NCI-H2196 (cell line): ENCODE measurements around the gene EPG5.
"Not testable (repeated sequence)": the region's sequence is repeated elsewhere in the genome, so short reads cannot be mapped to it uniquely, and the experiment has no call there.

Experiments used
- DNase-seq: peaks from one replicate; lab custom pipeline; 2025; ENCODE audit not compliant: unreplicated experiment; lab: John Stamatoyannopoulos, UW

Gene EPG5

DNA sequence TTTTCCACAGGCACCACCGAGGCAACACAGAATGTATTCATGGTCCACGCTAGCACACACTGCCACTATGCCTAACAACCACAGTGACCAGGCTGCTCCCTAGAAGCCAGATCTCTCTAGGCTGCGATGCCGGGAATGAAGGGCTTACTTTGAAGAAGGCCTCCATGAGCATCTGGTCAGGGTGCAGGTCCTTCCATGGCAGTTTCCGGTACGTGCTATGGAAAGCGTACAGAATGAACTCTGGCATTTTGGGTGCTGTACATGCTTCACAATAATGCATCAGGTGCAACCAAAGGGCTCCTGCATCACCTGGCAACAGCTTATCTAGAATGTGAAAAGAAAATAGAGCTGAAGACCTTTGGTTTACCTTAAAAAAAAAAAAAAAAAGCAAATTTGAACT lies 96.7 kb downstream of the EPG5 start:
- DNase-seq: no peak

DNA sequence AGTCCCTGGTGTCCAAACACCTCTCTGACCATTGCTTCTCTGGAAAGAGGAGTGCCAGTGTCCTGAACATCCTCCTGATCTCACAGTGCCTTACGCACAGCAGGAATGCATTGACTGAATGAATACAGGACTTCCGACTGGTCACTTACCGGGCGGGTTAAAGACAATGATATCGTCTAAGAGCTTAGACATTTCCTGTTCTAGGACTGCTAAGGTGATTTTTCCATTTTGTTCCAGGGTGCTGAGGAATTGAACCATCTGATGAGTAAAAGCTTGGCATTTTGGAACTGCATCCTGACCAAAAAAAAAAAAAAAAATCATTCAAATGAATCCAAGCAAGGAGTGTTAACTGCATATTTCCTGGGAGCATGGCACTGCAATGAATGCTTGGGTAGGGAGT lies 101.7 kb downstream of the EPG5 start:
- DNase-seq: no peak

DNA sequence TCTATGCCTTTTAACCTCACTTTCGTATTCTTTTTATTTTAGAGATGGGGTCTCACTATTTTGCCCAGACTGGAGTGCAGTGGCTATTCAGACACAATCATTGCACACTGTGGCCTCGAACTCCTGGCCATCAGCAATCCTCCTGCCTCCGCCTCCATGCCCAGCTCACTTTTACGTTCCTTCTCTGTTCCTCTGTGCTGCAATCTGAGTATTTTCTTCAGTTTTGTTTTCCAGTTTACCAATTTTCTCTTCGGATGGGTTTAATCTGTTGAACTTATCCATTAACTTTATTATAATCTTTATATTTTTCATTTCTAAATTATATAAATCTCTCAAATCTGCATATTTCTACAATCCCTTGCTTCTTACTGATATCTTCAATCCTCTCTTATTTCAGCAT lies 103.0 kb downstream of the EPG5 start:
- DNase-seq: no peak

DNA sequence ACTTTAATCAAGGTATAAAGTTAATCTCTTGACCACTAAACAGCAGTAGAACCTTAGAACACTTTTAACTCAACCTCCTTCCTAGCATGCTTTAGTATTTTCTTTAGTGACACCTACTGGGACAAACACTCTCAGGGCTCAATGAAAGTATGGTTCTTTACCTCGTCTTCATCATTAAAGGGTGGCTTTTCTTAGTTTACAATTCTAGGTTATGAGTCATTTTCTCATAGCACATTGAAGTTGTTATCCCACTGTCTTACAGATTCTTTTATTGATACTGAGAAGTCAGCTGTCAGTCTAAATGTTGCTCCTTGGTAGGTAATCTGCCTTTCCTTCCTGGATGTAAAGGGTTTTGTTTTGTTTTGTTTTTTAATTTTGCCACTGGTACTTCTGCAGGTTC lies 103.7 kb downstream of the EPG5 start:
- no peak for DNase-seq

DNA sequence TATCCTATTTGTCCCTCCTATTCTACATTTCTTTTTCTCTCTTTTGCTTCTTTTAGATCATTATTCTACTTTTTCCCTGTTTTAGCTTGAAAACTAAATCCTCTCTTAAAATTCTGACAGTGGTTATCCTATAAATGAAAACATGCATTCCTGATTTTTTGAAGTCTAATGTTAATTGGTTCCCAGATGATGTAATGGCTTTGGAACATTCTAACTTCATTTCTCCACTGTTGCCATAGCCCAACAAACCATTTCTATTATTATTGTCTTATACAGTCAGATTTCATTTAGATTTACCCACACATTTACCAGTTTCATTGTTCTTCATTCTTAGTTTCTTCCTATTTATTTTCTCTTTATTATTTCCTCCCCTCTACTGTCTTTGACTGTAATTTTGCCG lies 105.2 kb downstream of the EPG5 start:
- DNase-seq: no peak

DNA sequence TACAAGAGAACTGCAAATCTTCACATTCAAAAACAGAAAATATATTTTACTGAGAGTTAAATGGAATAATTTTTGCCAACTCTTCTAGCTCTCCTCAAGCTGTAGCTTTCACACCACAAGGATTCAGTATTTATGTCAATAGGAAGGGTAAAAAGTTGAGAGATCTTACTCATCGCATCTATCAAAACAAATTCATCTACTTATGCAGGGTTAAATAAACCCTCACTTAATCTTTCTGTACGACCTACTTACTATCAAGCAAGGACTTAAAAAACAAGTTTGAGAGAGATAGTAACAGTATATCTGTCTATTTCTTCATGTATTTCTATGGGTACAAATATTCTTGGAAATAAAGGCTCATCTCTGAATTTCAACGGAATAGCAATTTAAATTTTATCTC lies 106.2 kb downstream of the EPG5 start:
- DNase-seq: no peak

DNA sequence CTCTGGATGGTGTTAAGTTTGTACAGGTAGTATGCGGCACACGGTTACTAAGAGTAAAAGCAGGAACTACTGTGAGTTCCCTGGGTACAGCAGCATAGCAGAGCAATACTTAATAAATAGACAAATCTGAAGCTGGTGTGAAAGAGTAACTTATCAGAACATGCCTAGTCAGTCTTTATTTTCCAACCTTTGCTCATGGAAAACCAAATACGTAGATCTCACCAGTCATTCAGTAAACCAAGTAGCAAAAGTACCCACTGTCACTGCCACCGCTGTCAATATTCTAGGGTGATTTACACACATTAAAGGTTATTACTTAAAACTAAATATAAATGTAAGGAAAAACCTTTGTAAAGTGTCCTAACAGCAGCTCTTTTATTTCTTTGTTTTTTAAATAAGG lies 106.6 kb downstream of the EPG5 start:
- no peak for DNase-seq

DNA sequence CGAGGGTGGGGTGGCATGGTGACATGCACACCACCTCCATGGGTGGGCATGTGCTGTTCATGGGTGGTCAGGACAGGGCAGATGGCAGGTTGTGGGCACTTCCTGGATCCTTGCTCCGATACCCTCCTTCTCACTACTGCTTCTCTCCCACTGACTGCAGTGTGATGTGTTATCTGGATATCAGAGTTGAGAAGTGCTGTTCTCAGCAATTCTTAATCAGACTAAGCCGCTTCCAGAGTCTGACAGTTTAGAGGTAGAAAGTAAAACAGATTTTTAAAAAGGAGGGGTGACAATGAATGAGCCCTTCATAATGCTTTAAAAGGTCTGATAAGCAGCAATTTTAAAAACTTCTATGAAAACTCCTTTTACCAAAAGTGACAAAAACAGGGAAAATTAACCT lies 107.8 kb downstream of the EPG5 start:
- no peak for DNase-seq

DNA sequence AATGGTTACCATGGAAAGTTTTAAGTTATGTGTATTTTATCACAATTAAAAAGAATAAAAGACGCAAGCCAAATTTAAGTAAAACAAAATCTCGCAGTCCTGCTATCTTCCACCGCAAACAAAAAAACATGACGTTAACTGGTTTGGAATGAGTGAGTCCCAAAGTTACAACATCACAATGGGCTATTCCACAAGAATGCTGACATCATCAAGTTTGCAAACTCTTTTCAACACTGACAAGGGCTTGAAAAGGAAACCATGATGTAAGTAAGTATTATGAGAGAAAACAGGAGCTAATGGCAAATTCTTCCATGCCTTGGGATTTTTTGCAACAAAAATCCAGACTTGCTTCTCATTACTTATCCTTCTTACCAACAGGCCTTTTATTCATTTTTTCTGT lies 110.6 kb downstream of the EPG5 start:
- DNase-seq: no peak

DNA sequence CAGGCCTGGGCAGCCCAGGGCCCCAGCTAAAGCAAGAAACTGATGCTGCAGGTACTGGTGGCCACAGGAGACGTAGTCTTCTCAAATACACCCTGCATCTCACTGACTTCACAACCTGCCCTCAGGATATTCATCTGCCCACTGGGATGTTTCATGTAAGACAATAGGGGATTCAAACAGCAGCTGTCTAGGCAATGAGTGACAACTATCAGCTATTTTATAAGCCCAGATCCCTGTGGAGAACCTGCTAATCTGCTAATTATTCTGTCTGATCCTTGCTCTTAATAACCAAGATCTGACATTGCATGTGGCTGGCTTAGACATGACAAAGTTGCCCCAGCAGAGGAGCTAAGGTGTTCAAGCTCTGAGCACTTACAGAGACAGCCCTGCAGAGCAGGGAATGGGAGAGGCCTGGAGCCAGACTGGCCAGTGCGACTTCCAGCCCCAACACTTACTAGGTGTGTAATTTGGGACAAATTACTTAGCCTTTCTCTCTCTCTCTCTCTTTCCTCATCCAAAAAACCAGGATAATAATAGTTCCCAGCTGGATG lies 113.0 kb downstream of the EPG5 start:
- no peak for DNase-seq

DNA sequence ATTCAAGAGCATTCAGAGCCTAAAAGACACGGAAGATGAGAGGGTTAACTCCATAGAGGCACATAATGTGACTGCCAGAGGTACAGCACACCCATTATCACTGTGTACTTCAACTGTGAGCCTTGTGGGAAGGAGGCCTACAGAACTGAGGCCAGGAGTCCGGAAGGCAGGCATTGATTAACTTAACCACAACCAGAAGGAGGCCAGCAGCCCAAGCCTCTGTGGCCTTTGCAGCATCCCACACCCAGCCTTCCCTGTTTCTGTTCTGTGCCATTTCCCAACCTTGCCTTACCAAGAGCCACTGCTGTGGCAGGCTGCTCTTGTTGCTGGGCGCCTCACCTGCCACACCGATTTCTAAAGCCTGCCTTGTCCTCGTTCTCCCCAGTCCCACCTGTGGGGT lies 114.5 kb downstream of the EPG5 start:
- DNase-seq: no peak

DNA sequence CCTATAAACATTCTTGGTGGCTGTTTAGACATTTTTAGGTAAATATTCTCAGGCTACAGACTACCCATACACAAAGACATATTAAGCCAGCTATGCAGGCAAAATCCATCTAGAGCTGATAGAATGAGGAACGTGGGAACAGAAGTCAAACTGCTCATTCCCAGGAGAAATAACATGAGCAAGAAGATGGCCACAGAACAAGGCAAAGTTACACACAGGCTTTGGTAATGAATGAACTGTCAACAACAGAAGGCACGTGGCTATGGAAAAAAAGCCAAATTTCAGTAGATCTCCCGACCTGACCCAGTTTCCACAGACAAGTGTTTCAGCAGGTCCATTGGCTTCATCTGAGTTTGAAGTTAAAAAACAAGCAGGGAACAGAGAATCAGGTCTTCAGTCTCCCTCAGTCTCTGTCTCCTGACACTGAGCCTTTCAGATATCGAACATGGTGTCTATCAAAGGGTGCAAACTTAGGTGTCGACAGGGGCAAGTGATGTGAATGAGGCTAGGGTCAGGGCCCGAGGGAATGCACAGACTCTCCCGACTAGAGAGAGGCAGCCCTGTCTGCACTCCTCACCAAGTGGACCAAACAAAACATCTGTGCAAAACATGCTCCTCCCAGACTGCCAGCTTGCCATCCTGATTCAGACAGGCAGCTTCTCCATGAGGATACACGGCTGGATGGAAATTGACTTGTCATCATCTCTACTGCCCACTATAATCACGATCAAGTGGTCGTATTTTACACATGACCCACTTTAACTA lies 115.8 kb downstream of the EPG5 start:
- no peak for DNase-seq

DNA sequence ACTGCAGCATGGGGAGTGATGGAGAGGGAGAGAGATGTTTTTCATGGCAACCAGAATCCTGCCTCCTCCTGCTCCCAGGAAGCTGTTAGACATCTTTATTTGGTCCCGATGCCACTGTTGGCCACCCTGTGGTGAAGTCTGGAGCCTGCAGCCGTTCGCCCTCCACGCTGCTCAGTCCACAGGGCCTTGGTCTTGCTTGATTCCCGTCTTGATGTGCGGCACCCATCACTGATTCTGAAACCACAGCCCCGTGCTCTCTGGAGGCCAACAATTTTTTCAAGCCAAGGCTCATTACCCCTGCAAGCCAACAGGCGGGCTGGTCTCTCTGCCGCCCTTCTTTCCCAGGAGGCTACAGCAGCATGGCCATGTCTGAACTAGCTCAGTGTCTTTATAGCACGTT lies 117.1 kb downstream of the EPG5 start:
- DNase-seq: peak; percentile 10

DNA sequence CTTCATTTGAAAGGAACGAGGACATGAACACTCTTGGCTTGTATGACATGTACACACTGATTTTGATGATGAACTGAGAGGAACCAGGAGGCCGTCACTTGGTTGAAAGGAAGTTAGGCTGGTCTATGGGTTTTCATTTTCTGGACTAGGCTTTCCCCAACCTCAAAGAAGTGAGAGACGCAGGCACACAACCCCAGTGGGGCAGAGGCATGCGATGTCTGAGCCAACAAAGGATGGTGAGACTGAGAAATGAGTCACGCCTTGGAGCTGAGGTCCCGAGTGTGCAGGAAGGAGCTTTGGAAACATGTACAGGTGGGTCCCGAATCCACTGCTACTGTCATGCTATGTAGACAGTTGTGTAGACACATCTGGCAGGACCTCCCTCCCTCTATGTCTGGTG lies 117.6 kb downstream of the EPG5 start:
- DNase-seq: no peak

DNA sequence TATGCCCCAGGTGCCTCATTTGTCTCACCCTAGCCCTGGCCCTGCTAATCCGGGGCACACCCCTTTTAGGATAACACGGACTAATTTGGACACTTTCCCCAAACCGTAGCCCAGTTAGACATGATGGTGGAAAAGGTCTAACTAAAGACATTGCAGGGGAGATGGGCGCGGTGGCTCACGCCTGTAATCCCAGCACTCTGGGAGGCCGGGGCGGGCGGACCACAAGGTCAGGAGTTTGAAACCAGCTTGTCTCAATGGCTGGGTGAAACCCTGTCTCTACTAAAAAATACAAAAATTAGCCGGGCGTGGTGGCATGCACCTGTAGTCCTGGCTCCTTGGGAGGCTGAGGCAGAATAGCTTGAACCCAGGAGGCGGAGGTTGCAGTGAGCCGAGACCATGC lies 118.5 kb downstream of the EPG5 start:
- not testable (repeated sequence) for DNase-seq

DNA sequence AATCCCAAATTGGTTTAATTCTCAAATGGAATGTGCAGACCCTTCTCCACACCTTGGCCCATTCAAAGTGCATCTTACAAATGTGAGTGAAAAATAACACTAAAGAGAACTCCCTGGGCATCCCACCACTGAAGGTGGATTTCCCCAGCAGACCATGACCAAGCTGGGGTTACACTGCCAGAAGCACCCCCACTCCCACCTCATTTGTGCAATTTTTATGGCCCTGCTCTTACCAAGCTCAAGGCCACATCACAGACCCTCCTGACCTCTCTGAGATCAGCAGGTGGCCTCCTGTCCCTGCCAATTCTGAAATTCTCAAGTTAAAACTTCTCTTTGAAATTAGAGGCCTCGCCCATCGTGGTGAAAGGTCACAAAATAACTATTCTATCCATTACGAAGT lies 120.0 kb downstream of the EPG5 start:
- DNase-seq: no peak

DNA sequence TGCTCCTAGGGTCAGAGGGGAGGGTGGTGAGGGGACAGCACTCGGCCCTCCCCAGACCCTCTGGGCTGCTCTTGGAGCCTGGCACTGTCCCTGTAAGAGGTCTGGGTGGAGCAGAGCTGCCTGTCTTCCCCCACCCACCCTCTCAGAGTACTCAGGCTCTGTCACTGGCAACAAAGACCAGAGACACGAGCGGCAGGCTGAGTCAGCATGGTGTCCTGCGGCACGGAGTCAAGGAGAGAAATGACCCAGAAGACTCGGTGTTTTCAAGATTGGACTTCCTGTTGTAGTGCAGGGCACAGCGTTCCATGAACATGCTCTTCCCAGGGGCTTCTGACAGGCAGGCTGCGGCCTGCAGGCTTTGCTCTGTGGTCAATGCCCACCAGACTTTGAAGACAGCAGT lies 121.7 kb downstream of the EPG5 start:
- DNase-seq: peak; percentile 52

DNA sequence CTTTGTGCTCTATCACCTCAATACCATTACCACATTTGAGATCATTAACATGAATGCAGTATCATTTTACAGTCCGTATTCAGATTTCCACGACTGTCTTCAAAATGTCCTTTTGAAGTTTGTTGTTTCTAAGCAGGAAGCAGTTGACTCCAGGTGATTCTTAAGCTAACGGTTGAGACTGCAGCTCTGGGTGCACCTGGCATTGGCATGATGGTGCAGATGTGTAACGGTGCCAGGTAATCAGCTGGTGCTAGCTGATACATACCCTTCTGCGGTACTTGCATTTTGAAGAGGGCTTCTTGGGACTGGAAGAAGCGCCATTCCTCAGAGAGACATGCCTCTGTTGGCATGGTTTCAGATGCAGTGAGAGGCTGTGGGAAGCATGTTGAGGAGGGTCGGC lies 122.2 kb downstream of the EPG5 start:
- peak; percentile 70 for DNase-seq

DNA sequence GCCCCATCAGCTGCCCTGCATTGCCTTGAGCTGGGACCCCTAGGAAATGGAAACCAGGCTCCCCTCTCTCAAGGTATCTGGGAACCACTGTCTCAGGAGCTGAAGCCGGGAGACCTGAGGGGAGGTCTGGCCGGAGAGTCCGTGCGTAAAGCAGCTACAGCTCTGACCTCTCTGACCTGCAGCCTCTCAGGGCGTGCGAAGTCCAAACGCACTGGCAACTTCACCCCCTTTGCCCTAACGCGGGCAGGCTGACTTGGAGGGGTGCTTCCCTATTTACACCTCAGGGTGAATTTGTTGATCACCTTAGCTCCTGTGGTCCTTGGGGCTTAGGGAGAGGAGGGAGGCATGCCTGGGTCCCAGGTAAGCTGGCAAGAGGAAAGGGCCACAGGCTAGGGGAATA lies 124.1 kb downstream of the EPG5 start:
- DNase-seq: no peak

DNA sequence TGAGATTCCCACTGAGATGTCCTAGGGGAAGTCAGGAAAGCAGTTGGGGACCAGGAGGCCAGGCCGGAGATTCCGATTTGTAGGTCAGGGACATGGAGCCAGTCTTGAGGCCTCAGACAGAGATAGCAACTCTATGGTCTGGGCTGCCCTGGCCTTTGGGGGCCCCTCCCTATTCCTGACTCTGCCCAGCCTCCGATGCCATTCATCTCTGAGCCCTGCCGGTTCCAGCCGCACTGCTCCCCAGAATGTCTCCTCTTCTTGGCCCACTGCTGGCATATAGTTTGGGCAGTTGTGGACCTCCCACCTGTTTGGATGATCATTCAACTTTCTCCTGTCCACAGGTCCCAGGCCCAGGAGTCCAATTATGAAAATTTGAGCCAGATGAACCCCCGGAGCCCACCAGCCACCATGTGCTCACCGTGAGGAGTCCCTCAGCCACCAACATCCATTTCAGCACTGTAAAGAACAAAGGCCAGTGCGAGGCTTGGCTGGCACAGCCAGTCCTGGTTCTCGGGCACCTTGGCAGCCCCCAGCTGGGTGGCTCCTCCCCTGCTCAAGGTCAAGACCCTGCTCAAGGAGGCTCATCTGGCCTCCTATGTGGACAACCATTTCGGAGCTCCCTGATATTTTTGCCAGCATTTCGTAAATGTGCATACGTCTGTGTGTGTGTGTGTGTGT lies 125.2 kb downstream of the EPG5 start:
- no peak for DNase-seq

DNA sequence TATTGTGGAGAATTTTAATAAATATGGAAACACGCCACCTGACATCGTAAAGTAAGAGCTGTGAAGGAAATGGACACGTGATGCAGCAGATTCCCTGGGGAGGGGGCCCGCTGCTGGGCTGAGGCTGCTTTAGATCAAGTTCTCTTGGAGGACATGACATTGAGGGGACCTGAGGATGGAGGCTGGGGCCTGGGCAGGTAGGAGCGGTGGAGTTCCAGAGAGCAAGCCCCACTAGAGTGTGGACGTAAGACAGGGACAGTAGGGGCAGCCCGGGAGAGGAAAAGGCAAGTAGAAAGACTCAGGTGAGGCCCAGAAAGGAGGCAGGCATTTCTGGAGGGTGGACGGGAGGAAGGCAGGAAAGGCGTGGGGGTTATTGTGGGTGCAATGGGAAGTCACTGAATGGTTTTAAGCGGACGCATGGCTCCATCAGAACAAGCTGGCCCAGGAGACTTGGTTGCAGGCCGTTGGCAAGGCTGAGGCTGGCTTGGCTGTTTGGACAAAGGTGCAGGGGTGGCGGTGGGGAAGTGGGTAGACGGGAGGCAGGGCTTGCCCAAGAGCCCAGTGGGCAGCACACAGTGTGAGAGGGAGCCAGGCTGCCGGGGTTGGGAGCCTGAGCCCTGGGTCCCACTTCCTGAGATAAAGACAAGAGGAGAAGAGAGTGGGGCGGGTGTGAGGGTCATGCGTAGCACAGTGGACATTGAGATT lies 125.9 kb downstream of the EPG5 start:
- no peak for DNase-seq
